ENCODE measurements around the gene SEMA3B. TPM values are rescaled to one million over a fixed set of nuclear protein-coding genes. Genes with fewer than 3 reads are reported as not detected.

Gene SEMA3B
- total and polyA plus RNA-seq, 2 donors (not counting 3 experiments of a cell fraction or from before 2014, with no cell fraction given), result 1.2 to 1.5 TPM

- dilution Hi-C loops (cut with MboI; ENCODE audit: extremely low pct_ligation_motif_present, low sequenced_read_pairs) (no loop called here), intact Hi-C loops (cut with micrococcal nuclease) (no loop called here)
- no peak overlapping the region for H3K4me3 ChIP-seq (replicated peaks in 1 of 3; ENCODE audit: insufficient read depth in 1 of 3, low read depth in 1 of 3, low read length in 3 of 3)
- H3K27ac ChIP-seq (ENCODE audit: insufficient read depth, low read depth, low read length), result no peak overlapping the region
- TF ChIP-seq POLR2AphosphoS5 (IDR thresholded peaks at IDR 0.05; ENCODE audit: insufficient read depth, low read depth, low read length), result no peak
- TF ChIP-seq POLR2A (IDR thresholded peaks at IDR 0.05; ENCODE audit: low read depth, low read length), result no peak
- TF ChIP-seq MYC (IDR thresholded peaks at IDR 0.05; ENCODE audit: low read depth, low read length), result no peak
- TF ChIP-seq, protein P1, sequence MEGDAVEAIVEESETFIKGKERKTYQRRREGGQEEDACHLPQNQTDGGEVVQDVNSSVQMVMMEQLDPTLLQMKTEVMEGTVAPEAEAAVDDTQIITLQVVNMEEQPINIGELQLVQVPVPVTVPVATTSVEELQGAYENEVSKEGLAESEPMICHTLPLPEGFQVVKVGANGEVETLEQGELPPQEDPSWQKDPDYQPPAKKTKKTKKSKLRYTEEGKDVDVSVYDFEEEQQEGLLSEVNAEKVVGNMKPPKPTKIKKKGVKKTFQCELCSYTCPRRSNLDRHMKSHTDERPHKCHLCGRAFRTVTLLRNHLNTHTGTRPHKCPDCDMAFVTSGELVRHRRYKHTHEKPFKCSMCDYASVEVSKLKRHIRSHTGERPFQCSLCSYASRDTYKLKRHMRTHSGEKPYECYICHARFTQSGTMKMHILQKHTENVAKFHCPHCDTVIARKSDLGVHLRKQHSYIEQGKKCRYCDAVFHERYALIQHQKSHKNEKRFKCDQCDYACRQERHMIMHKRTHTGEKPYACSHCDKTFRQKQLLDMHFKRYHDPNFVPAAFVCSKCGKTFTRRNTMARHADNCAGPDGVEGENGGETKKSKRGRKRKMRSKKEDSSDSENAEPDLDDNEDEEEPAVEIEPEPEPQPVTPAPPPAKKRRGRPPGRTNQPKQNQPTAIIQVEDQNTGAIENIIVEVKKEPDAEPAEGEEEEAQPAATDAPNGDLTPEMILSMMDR (IDR thresholded peaks at IDR 0.05; ENCODE audit: extremely low read depth in 1 of 2, insufficient read depth in 1 of 2, low read depth in 1 of 2, low read length in 2 of 2), result no peak
- TF ChIP-seq, protein P2, sequence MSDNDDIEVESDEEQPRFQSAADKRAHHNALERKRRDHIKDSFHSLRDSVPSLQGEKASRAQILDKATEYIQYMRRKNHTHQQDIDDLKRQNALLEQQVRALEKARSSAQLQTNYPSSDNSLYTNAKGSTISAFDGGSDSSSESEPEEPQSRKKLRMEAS (IDR thresholded peaks at IDR 0.05; ENCODE audit: insufficient read depth, insufficient read length), result no peak
- TF ChIP-seq GATA2 (IDR thresholded peaks at IDR 0.05; ENCODE audit: insufficient read depth, insufficient read length, low read depth, low read length), result no peak
- no peak for TF ChIP-seq JUN (IDR thresholded peaks at IDR 0.05; ENCODE audit: borderline replicate concordance, insufficient read depth, insufficient read length, low read depth)
- TF ChIP-seq FOS (IDR thresholded peaks at IDR 0.05; ENCODE audit: borderline replicate concordance, insufficient read depth, low read length), result no peak
- TF ChIP-seq EZH2 (IDR thresholded peaks at IDR 0.05; ENCODE audit: borderline replicate concordance, low read depth, low read length, severe bottlenecking), result no peak
- CTCF ChIA-PET, result interaction anchor here (1.2 to 10.5 kb wide), 5 partner anchors 12 to 45 kb away, joined by 4 to 314 read pairs (median 98); partner anchors contain the start of gene GNAT1
- no peak overlapping the region for H2AFZ ChIP-seq (ENCODE audit: low read depth, low read length)
- no peak overlapping the region for H3K4me2 ChIP-seq (ENCODE audit: insufficient read depth, low read length)
- peaks cover 13% of the 10 kb centered on the region for H3K4me1 ChIP-seq (ENCODE audit: control insufficient read depth, extremely low read depth, insufficient read depth, low read length)
- peaks cover 2% of the 10 kb centered on the region for H3K79me2 ChIP-seq (ENCODE audit: control insufficient read depth, insufficient read depth, low read length)
- H3K9me3 ChIP-seq (replicated peaks; ENCODE audit: control insufficient read depth, insufficient read depth, low read length), result no peaks in the 10 kb centered on the region
- H3K9ac ChIP-seq (replicated peaks; ENCODE audit: extremely low read depth, insufficient read depth, low read length), result no peak overlapping the region
- FAIRE-seq (no peak), DNase-seq (ENCODE audit: low read depth, low spot score) (no peak)
- no peaks in the 10 kb centered on the region for H4K20me1 ChIP-seq (replicated peaks; ENCODE audit: control insufficient read depth, extremely low read depth, insufficient read depth, low read length)
- H3K9me1 ChIP-seq (replicated peaks; ENCODE audit: control insufficient read depth, extremely low read depth, insufficient read depth, low read length), result no peaks in the 10 kb centered on the region
- no peaks in the 10 kb centered on the region for H3K27me3 ChIP-seq (ENCODE audit: control insufficient read depth in 2 of 2, insufficient read depth in 2 of 2, low read length in 2 of 2)
- POLR2A ChIA-PET, result interaction anchor here (1.0 kb wide), 1 partner anchor 13 kb away, joined by 3 read pairs; no protein-coding TSS in a partner anchor
- BruUV-seq (replicated peaks), result no TSS peak
- H3K36me3 ChIP-seq (ENCODE audit: control insufficient read depth in 2 of 2, extremely low read depth in 1 of 2, insufficient read depth in 2 of 2, low read length in 2 of 2), result no peaks in the 10 kb centered on the region
Measured at GRCh38 chr3:50230104-50230793, 38.7 kb upstream of the SEMA3B start.
